ENCODE data around the gene FEM1B. TPM values are rescaled to one million over a fixed set of nuclear protein-coding genes. Genes with fewer than 3 reads are reported as not detected.

FEM1B gene
- total and polyA plus RNA-seq, 2 of the 8 experiments (the other 6 are each of a cell fraction or from before 2014, with no cell fraction given): 36.1 to 83.8 TPM

DNA sequence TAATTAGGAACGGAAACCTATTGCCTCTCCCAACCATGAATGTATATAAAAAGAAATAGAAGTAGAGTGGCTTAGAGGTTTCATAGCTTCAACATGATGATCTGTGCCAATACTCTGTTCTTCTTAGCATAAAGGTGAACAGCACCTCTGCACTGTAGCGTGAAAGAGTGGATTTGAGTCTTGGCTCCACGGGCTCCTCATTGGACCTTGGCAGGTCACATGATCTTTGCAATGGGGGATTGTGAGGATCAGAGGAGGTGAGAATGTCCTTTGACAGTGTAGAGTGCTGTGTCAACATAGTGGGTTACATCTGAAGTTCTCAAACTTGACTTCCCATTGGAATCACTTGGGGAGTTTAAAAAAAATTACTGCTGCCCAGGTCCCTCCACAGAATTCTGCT lies 51.4 kb downstream of the FEM1B start:
- ChIA-PET CTCF (ENCODE audit: partially characterized antibody) (interaction anchor here (1.1 to 2.2 kb wide), 4 partner anchors 12 to 38 kb away, joined by 4 to 10 read pairs (median 6); no protein-coding TSS in a partner anchor), POLR2A (ENCODE audit: partially characterized antibody) (no interaction called here)
- Histone ChIP-seq H2BK15ac (ENCODE audit: low read length) (no peak overlapping the region), H4K20me1 (replicated peaks in 1 of 2; ENCODE audit: control insufficient read depth in 1 of 2, insufficient read depth in 2 of 2, low read length in 2 of 2) (no peaks in the 10 kb centered on the region), H3K23ac (ENCODE audit: insufficient read length) (no peak overlapping the region), H3K27ac (ENCODE audit: low read depth, low read length) (no peak overlapping the region), H2BK12ac (ENCODE audit: low read depth, low read length) (no peak overlapping the region), H3K4me3 (ENCODE audit: extremely low read depth in 1 of 4, insufficient read depth in 2 of 4, low read depth in 3 of 4, low read length in 4 of 4) (no peak overlapping the region), H3K27me3 (replicated peaks in 1 of 4; ENCODE audit: control insufficient read depth in 3 of 4, extremely low read depth in 1 of 4, insufficient read depth in 3 of 4, low read length in 3 of 4) (no peaks in the 10 kb centered on the region), H3K4ac (replicated peaks; ENCODE audit: insufficient read length, low read depth, low read length) (no peak overlapping the region), H2BK5ac (ENCODE audit: low read depth, low read length) (no peak overlapping the region), H3K79me2 (ENCODE audit: control insufficient read depth in 1 of 2, insufficient read depth in 2 of 2, low read length in 2 of 2) (no peaks in the 10 kb centered on the region), H3K79me1 (ENCODE audit: low read depth, low read length) (no peaks in the 10 kb centered on the region), H2BK20ac (ENCODE audit: low read length) (no peak overlapping the region), H2AK5ac (ENCODE audit: low read depth, low read length) (no peak overlapping the region), H4K5ac (ENCODE audit: insufficient read length, low read depth, low read length) (no peak overlapping the region), H3K4me2 (ENCODE audit: insufficient read depth in 1 of 2, low read depth in 2 of 2, low read length in 2 of 2) (no peak overlapping the region), H2AFZ (ENCODE audit: low read length) (no peak overlapping the region), H3K23me2 (ENCODE audit: low read depth, low read length) (0 out of 2 replicates have a peak, but pooled peaks cover 2% of the 10 kb centered on the region), H3K14ac (ENCODE audit: insufficient read length) (no peak overlapping the region), H3K56ac (replicated peaks; ENCODE audit: insufficient read length, low read depth, low read length) (no peak overlapping the region), H3K18ac (ENCODE audit: extremely low read depth, low read length) (no peak overlapping the region), H3K4me1 (replicated peaks in 1 of 4; ENCODE audit: control insufficient read depth in 3 of 4, insufficient read depth in 4 of 4, low read length in 3 of 4) (peaks cover 2 to 18% (median 8%) of the 10 kb centered on the region in 4 experiments), H3K9ac (replicated peaks in 1 of 4; ENCODE audit: extremely low read depth in 1 of 4, low read depth in 3 of 4, low read length in 3 of 4) (no peak overlapping the region), H4K8ac (ENCODE audit: extremely low read depth, insufficient read depth, low read length) (no peak overlapping the region), H4K91ac (replicated peaks; ENCODE audit: insufficient read length, low read length) (no peak overlapping the region), H2BK120ac (replicated peaks; ENCODE audit: low read depth, low read length) (no peak overlapping the region), H3K36me3 (ENCODE audit: control insufficient read depth in 2 of 4, insufficient read depth in 4 of 4, low read length in 3 of 4) (no peaks in the 10 kb centered on the region), H3K9me3 (ENCODE audit: insufficient read depth in 2 of 2, low read depth in 1 of 2, low read length in 1 of 2) (no peaks in the 10 kb centered on the region)
- WGBS, 2 experiments (ENCODE audit: extremely low coverage in 1 of 2, insufficient coverage in 1 of 2, insufficient read length in 1 of 2, insufficient replicate concordance in 2 of 2, low coverage in 1 of 2, low lambda C conversion rate in 2 of 2, missing lambda C conversion rate in 1 of 2): 87% methylated on average over 3 of the region's 3 CpGs; no CpG with 5 or more reads in 1 of the 2 experiments
- DNase-seq (ENCODE audit: low read depth in 1 of 2, low spot score in 2 of 2): no peak
- TF ChIP-seq EZH2 (IDR thresholded peaks at IDR 0.05; ENCODE audit: low read depth, low read length, severe bottlenecking) (no peak), POLR2A (IDR thresholded peaks at IDR 0.05; ENCODE audit: control extremely low read depth in 1 of 2, low read depth in 2 of 2, low read length in 2 of 2) (no peak)
- FAIRE-seq: no peak

Data from H1 (cell line).